Tibial nerve (tissue), 4 donors: ENCODE results near the gene GPC6.

ENCODE experiments used
- EP300 ChIP-seq, 2 donors: sonication (generic); formaldehyde crosslinking; IDR thresholded peaks; one replicate each; pipeline ENCODE4 v1.6.1; 2017; ENCODE audit warnings: antibody characterized with exemption in 2 of 2, mild to moderate bottlenecking in 1 of 2
- POLR2A ChIP-seq, 2 donors: fragments of 450-650 bp; IDR thresholded peaks; one replicate each; pipeline ENCODE4 v1.6.1; 2017; ENCODE audit warnings: antibody characterized with exemption in 2 of 2, mild to moderate bottlenecking in 2 of 2, moderate library complexity in 2 of 2
- TF ChIP-seq, protein P1 (sequence below), 5 experiments: fragments of 200-600 bp in 3 of 5; fragments of 450-650 bp in 2 of 5; sonication (generic) in 3 of 5; IDR thresholded peaks; one replicate each; pipeline ENCODE4 v1.5.1; 2016 to 2019; ENCODE audit warnings: antibody characterized with exemption in 5 of 5, mild to moderate bottlenecking in 3 of 5, moderate library complexity in 2 of 5

DNA sequence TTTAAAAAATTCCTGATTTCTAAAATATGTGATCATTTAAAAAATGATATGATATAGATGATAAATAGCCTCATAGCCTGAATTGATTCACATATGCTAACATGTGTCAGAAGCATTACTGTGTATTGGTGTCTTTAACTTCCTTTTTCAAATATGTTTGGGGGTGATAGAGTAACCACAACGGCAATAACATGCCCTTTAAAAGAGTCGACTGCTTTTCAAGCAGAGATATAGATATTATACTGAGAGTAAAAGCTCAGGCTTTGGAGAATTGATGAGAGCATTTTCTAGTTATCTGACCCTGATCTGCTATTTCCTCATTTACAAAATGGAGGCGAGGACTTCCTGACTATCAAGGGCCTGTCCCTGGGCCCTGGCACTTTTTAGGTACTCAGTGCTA lies 992.3 kb downstream of the GPC6 start:
- no peak for TF ChIP-seq POLR2A (IDR thresholded peaks at IDR 0.05)
- TF ChIP-seq, protein P1, sequence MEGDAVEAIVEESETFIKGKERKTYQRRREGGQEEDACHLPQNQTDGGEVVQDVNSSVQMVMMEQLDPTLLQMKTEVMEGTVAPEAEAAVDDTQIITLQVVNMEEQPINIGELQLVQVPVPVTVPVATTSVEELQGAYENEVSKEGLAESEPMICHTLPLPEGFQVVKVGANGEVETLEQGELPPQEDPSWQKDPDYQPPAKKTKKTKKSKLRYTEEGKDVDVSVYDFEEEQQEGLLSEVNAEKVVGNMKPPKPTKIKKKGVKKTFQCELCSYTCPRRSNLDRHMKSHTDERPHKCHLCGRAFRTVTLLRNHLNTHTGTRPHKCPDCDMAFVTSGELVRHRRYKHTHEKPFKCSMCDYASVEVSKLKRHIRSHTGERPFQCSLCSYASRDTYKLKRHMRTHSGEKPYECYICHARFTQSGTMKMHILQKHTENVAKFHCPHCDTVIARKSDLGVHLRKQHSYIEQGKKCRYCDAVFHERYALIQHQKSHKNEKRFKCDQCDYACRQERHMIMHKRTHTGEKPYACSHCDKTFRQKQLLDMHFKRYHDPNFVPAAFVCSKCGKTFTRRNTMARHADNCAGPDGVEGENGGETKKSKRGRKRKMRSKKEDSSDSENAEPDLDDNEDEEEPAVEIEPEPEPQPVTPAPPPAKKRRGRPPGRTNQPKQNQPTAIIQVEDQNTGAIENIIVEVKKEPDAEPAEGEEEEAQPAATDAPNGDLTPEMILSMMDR (IDR thresholded peaks at IDR 0.05): no peak
- no peak for TF ChIP-seq EP300 (IDR thresholded peaks at IDR 0.05)
